ENCODE measurements around the gene SCIN.
"Not testable (repeated sequence)": the region's sequence is repeated elsewhere in the genome, so short reads cannot be mapped to it uniquely, and the experiment has no call there.

SCIN gene

GRCh38 chr7:12687718-12688171, 117.2 kb downstream of the SCIN start:
- DNase-seq (ENCODE audit: low spot score): no peak

GRCh38 chr7:12688485-12689170, 118.1 kb downstream of the SCIN start:
- not testable (repeated sequence) for DNase-seq (ENCODE audit: low spot score)

- DNase-seq (ENCODE audit: low spot score): no peak
Observed at GRCh38 chr7:12689451-12689850, 118.9 kb downstream of the SCIN start.

GRCh38 chr7:12690041-12690878, 119.7 kb downstream of the SCIN start:
- no peak for DNase-seq (ENCODE audit: low spot score)

GRCh38 chr7:12691388-12691787, 120.9 kb downstream of the SCIN start:
- not testable (repeated sequence) for DNase-seq (ENCODE audit: low spot score)

GRCh38 chr7:12692035-12692434, 121.5 kb downstream of the SCIN start:
- DNase-seq (ENCODE audit: low spot score): no peak

GRCh38 chr7:12692479-12693259, 122.1 kb downstream of the SCIN start:
- no peak for DNase-seq (ENCODE audit: low spot score)

- DNase-seq (ENCODE audit: low spot score): no peak
Observed at GRCh38 chr7:12694817-12695216, 124.3 kb downstream of the SCIN start.

- DNase-seq (ENCODE audit: low spot score): no peak
Observed at GRCh38 chr7:12695965-12696364, 125.4 kb downstream of the SCIN start.

- DNase-seq (ENCODE audit: low spot score): no peak
Observed at GRCh38 chr7:12699299-12699698, 128.8 kb downstream of the SCIN start.

- DNase-seq (ENCODE audit: low spot score): no peak
Observed at GRCh38 chr7:12701433-12701832, 130.9 kb downstream of the SCIN start.

GRCh38 chr7:12703881-12704280, 133.4 kb downstream of the SCIN start:
- DNase-seq (ENCODE audit: low spot score): no peak

GRCh38 chr7:12705878-12706277, 135.4 kb downstream of the SCIN start:
- DNase-seq (ENCODE audit: low spot score): no peak

GRCh38 chr7:12706900-12707536, 136.5 kb downstream of the SCIN start:
- DNase-seq (ENCODE audit: low spot score): no peak

- DNase-seq (ENCODE audit: low spot score): no peak
Observed at GRCh38 chr7:12708314-12708713, 137.8 kb downstream of the SCIN start.
